ENCODE results near the gene CES2. TPM values are rescaled to one million over a fixed set of nuclear protein-coding genes. Genes with fewer than 3 reads are reported as not detected.
"Not testable (repeated sequence)": the region's sequence is repeated elsewhere in the genome, so short reads cannot be mapped to it uniquely, and the experiment has no call there.

Gene CES2
- total RNA-seq, 1 donor from 2014 or later: 78.2 TPM

GRCh38 chr16:66939366-66939765 is 4.0 kb downstream of the CES2 start:
- DNase-seq (ENCODE audit: low read depth) (no peak), FAIRE-seq (no peak)
- no peak for TF ChIP-seq CTCF (IDR thresholded peaks at IDR 0.05; ENCODE audit: insufficient read depth, low read length, severe bottlenecking)
- H3K36me3 ChIP-seq (ENCODE audit: control insufficient read depth, insufficient read depth, low read length): peaks cover 39% of the 10 kb centered on the region
- no peak overlapping the region for H3K4me3 ChIP-seq (ENCODE audit: low read depth, low read length)
- H3K27me3 ChIP-seq (ENCODE audit: control insufficient read depth, insufficient read depth, low read length): no peaks in the 10 kb centered on the region

- H3K4me3 ChIP-seq (ENCODE audit: low read depth, low read length): no peak overlapping the region
- H3K36me3 ChIP-seq (ENCODE audit: control insufficient read depth, insufficient read depth, low read length): peaks cover 39% of the 10 kb centered on the region
- H3K27me3 ChIP-seq (ENCODE audit: control insufficient read depth, insufficient read depth, low read length): no peaks in the 10 kb centered on the region
- FAIRE-seq: no peak
- DNase-seq (ENCODE audit: low read depth): no peak
- no peak for TF ChIP-seq CTCF (IDR thresholded peaks at IDR 0.05; ENCODE audit: insufficient read depth, low read length, severe bottlenecking)
Observed at GRCh38 chr16:66940236-66940635, 4.9 kb downstream of the CES2 start.

- no peak for TF ChIP-seq CTCF (IDR thresholded peaks at IDR 0.05; ENCODE audit: insufficient read depth, low read length, severe bottlenecking)
Observed at GRCh38 chr16:66942981-66943380, 7.7 kb downstream of the CES2 start.

GRCh38 chr16:66943426-66944053 is 8.2 kb downstream of the CES2 start:
- Histone ChIP-seq H3K36me3 (ENCODE audit: control insufficient read depth, insufficient read depth, low read length) (peaks cover 31% of the 10 kb centered on the region), H3K4me3 (ENCODE audit: low read depth, low read length) (no peak overlapping the region), H3K27me3 (ENCODE audit: control insufficient read depth, insufficient read depth, low read length) (no peaks in the 10 kb centered on the region)
- no peak for FAIRE-seq
- TF ChIP-seq CTCF (IDR thresholded peaks at IDR 0.05; ENCODE audit: insufficient read depth, low read length, severe bottlenecking): no peak
- no peak for DNase-seq (ENCODE audit: low read depth)

More at GRCh38 chr16:66942981-66943380, 7.7 kb downstream of the CES2 start:
- peaks cover 35% of the 10 kb centered on the region for H3K36me3 ChIP-seq (ENCODE audit: control insufficient read depth, insufficient read depth, low read length)
- FAIRE-seq: no peak
- H3K4me3 ChIP-seq (ENCODE audit: low read depth, low read length): no peak overlapping the region
- H3K27me3 ChIP-seq (ENCODE audit: control insufficient read depth, insufficient read depth, low read length): no peaks in the 10 kb centered on the region
- no peak for DNase-seq (ENCODE audit: low read depth)

- Histone ChIP-seq H3K27me3 (ENCODE audit: control insufficient read depth, insufficient read depth, low read length) (no peaks in the 10 kb centered on the region), H3K4me3 (ENCODE audit: low read depth, low read length) (no peak overlapping the region), H3K36me3 (ENCODE audit: control insufficient read depth, insufficient read depth, low read length) (peaks cover 28% of the 10 kb centered on the region)
- FAIRE-seq: no peak
- TF ChIP-seq CTCF (IDR thresholded peaks at IDR 0.05; ENCODE audit: insufficient read depth, low read length, severe bottlenecking): no peak
- no peak for DNase-seq (ENCODE audit: low read depth)
Observed at GRCh38 chr16:66944054-66944441, 8.7 kb downstream of the CES2 start.

GRCh38 chr16:66944971-66945370 is 9.7 kb downstream of the CES2 start:
- peaks cover 22% of the 10 kb centered on the region for H3K36me3 ChIP-seq (ENCODE audit: control insufficient read depth, insufficient read depth, low read length)
- FAIRE-seq; H3K27me3 ChIP-seq (ENCODE audit: control insufficient read depth, insufficient read depth, low read length); H3K4me3 ChIP-seq (ENCODE audit: low read depth, low read length); DNase-seq (ENCODE audit: low read depth): not testable (repeated sequence)

Measured in bronchial epithelial cell (primary cell).